NT2/D1 (cell line): ENCODE data around the gene TBC1D32.

Experiments used
- SUZ12 ChIP-seq: IDR thresholded peaks from 2 replicates; pipeline ENCODE4 v1.6.1; 2011; ENCODE audit not compliant: insufficient read length, insufficient read depth; ENCODE audit errors: extremely low read depth
- YY1 ChIP-seq: IDR thresholded peaks from 2 replicates; pipeline ENCODE4 v1.6.1; 2011; ENCODE audit not compliant: insufficient read length, insufficient read depth
- ZNF274 ChIP-seq: IDR thresholded peaks from 2 replicates; pipeline ENCODE4 v1.6.1; 2011; ENCODE audit warnings: mild to moderate bottlenecking, low read depth, low read length

DNA sequence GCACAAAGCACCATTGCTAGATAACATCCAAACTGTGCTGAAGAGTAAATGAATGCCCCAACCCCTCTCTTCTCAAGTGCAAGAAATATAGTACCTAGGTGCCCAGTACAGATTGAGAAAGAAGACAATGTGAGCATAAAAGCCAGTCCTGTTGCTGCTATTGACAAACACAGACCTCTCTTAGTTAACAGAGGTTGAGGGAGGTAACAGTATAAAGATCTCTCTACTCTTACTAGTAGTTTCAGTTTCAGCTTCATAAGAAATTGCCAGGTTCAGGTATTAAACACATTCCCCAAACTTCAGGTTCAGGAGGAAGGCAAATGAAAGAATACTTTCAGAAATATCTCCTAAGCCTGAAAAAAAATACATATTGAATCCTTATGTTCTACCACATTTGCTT, 31.4 kb downstream of the TBC1D32 start:
- TF ChIP-seq SUZ12 (no peak), YY1 (no peak), ZNF274 (no peak)
